ENCODE results near the gene GPATCH8. TPM values are rescaled to one million over a fixed set of nuclear protein-coding genes. Genes with fewer than 3 reads are reported as not detected.
A peak's percentile ranks its signal among the peaks of the same experiment; 100 is the strongest.

Gene GPATCH8
- total RNA-seq, 1 donor from 2014 or later, result 51.5 TPM

- peak overlapping the region; percentile 57 for H3K4me3 Mint-ChIP-seq
- H3K27me3 Mint-ChIP-seq, result peaks cover 4% of the 10 kb centered on the region
- TF ChIP-seq CTCF (conservative IDR thresholded peaks at IDR 0.05), result no peak
- peaks cover 4% of the 10 kb centered on the region for H3K36me3 Mint-ChIP-seq
- peaks cover 16% of the 10 kb centered on the region for H3K4me1 Mint-ChIP-seq (ENCODE audit: unreplicated experiment)
- no peaks in the 10 kb centered on the region for H3K9me3 Mint-ChIP-seq
- DNase-seq (ENCODE audit: extremely low spot score, unreplicated experiment), result no peak
- H3K27ac Mint-ChIP-seq, result no peak overlapping the region
Observed at GRCh38 chr17:44348988-44349364, 154.2 kb downstream of the GPATCH8 start.

GRCh38 chr17:44348234-44348987 is 154.8 kb downstream of the GPATCH8 start:
- TF ChIP-seq CTCF (conservative IDR thresholded peaks at IDR 0.05), result no peak
- Mint-ChIP-seq H3K36me3 (peaks cover 4% of the 10 kb centered on the region), H3K27ac (no peak overlapping the region)

More at GRCh38 chr17:44348234-44348987, 154.8 kb downstream of the GPATCH8 start:
- H3K4me1 Mint-ChIP-seq (ENCODE audit: unreplicated experiment), result peaks cover 16% of the 10 kb centered on the region
- H3K9me3 Mint-ChIP-seq, result no peaks in the 10 kb centered on the region
- peaks cover 4% of the 10 kb centered on the region for H3K27me3 Mint-ChIP-seq
- no peak for DNase-seq (ENCODE audit: extremely low spot score, unreplicated experiment)
- H3K4me3 Mint-ChIP-seq, result peak overlapping the region; percentile 57

Other genes starting within 250 kb of the GPATCH8 start
- gene SLC4A1, start 235.3 kb downstream of the GPATCH8 start, total RNA-seq (ENCODE audit: low replicate concordance), result not detected in 2 replicates
- 10.3 and 12.3 TPM in 2 replicates for gene RUNDC3A, start 194.8 kb downstream of the GPATCH8 start, total RNA-seq (ENCODE audit: low replicate concordance)
- 137 and 169 TPM in 2 replicates for gene SLC25A39, start 178.6 kb downstream of the GPATCH8 start, total RNA-seq (ENCODE audit: low replicate concordance)
- 183 and 236 TPM in 2 replicates for gene GRN, start 158.1 kb downstream of the GPATCH8 start, total RNA-seq (ENCODE audit: low replicate concordance)
- 13.3 and 34.7 TPM in 2 replicates for gene FAM171A2, start 139.6 kb downstream of the GPATCH8 start, total RNA-seq (ENCODE audit: low replicate concordance)
- gene ITGA2B, start 113.8 kb downstream of the GPATCH8 start, total RNA-seq (ENCODE audit: low replicate concordance), result 0.69 and 8.8 TPM in 2 replicates
- gene FZD2, start 54.1 kb upstream of the GPATCH8 start, total RNA-seq (ENCODE audit: low replicate concordance), result 3.6 and 54.4 TPM in 2 replicates
- 0.60 TPM in 1 of 2 replicates, not detected in the other for gene MEIOC, start 153.1 kb upstream of the GPATCH8 start, total RNA-seq (ENCODE audit: low replicate concordance)
- 23.7 and 23.9 TPM in 2 replicates for gene CCDC43, start 186.4 kb upstream of the GPATCH8 start, total RNA-seq (ENCODE audit: low replicate concordance)
- gene DBF4B, start 205.3 kb upstream of the GPATCH8 start, total RNA-seq (ENCODE audit: low replicate concordance), result 7.3 and 27.7 TPM in 2 replicates